Islet of Langerhans (tissue), 1 donor: Measurements from ENCODE around the gene PPP1R13L.
A peak's percentile ranks its signal among the peaks of the same experiment; 100 is the strongest.

Experiments
- FAIRE-seq: peaks from one replicate; lab custom pipeline; 2011; peaks lifted over from hg19 to GRCh38; lab: Jason Lieb, UNC

Gene PPP1R13L

DNA sequence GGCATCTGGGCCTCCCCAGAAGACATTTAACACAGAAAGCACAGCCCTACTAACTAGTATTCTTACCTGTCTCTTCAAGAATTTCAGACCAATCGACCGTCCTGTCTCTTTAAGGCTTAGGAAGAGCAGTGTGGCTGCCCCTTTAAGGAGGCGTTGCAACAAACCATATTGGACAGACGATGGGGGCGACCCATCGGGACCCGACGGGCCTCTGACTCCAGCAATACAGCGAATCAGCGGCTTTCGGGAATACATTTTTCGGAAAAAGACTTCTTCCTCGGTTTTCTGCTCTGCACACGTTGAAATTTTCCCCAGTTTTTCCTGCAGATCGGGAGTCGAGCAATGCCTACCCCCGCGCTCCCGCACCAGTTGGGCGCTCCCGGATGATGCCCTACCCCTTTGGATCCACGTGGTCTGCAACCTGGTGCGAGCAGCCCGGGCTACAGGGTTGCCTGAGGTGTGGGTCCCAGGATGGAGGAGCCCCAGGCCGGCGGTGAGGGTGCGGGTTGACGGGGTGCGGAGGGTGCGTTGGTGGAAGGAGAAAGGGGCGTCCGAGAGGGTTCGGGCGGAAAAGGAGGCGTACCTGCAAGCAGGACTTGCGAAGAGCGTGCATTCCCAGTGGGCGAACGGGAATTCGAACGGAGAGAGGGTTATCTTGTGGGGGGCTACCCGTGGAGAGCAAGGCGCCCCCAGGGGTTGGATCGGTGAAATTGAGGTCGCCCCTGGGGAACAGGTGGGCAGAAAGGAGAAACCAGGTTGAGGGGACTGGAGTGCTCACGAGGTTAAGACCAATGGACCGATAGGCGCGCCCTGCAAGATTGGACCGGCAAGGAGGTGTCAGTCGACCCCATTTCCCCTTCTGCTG lies 1.6 kb upstream of the PPP1R13L start, which contains the start of gene POLR1G:
Gene POLR1G, plus strand, starts transcription at position 419 of the 865 bp plus-strand sequence. Its CDS starts 53 bp downstream, at position 472.
- FAIRE-seq = peak; percentile 89

DNA sequence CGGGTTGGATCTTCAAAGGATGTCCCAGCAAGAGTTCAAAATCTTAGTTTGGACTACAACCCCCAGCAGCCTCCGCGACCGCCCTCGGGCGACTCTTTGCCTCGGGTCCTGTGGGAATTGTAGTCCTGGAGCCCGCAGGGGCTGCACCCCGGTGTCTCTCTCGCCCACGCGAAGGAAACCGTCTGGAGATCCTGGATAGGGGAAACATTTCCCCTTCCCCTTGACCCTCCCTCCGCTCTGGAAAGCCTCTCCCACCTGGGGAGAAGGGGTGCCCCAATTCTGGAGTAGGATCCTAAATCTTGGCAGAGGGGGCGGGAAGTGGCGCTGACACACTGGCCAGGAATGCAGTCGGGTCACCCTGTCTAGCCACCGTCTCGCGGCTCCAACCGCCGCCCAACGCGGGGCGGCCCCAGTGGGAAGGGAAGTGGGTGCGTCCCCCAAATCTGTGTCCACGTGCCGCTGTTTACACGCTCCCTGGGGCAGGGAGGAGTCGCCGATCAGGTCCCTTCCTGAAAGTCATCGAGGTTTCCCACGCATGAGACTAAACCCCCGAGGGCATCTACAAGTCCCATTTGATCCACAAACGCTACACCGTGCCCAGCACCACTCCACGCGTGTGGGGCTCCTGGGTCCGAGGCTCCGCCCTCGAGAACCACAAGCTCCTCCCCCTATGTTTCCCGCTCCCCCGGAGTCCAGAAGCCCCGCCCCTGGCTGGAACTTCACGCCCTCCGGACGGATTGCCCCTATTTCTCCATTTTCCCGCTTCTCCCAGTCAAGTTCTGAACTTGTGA lies 761 bp upstream of the PPP1R13L start:
- FAIRE-seq = no peak

DNA sequence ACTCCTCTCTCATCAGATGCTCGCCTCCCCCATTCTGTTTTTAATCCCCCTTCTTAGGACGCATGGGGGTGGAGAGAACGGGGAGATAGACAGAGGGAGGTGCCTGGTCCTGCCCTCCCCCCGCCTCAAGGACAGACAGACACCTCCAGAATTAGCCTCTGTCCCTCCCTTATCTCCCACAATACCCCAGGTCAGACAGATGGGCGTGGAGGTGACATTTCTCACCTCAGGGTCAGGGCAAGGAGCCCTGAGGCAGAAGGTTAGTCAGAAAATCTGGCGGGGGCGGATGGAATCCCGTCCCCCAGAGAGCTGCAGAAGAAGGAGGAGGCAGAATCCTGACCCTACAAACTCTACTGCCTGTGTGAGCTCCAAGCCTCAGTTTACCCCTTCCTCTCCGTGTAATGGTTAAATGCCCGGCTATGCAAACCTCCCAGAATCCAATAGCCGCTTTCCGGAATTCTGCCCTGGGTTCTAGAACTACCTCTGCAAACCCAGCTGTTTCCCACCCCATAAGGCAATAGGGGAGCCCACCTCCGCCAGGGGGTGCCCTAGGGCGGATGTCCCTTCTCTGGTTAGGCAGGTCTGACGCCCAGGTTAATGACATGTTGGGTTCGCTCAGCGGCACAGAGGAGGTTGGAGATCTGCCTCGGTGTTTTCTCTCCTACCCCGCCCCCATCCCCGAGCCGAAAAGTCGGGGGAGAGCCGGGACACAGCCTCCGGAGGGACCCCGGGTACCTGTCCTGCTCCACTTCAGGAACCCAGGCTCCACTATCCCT lies 900 bp downstream of the PPP1R13L start:
- no peak for FAIRE-seq

DNA sequence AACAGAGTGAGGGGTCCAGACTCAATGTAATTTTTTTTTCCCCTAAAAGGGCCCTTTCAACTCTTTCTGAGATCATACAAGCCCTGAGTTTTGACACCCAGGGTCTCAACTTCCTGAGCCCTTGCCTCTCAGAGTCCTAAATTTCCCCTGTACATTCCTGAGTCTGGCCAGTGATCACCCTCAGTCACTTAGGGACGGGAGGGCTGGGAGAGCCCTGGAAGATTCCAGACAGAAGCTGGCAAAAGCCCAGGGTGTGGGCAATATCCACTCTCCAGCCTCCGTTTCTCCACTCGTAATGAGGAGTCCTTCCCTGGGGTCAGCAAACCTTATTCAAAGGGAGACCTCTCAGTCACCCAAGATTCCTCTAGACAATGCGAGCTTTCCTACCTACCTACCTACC lies 1.6 kb downstream of the PPP1R13L start:
- no peak for FAIRE-seq

DNA sequence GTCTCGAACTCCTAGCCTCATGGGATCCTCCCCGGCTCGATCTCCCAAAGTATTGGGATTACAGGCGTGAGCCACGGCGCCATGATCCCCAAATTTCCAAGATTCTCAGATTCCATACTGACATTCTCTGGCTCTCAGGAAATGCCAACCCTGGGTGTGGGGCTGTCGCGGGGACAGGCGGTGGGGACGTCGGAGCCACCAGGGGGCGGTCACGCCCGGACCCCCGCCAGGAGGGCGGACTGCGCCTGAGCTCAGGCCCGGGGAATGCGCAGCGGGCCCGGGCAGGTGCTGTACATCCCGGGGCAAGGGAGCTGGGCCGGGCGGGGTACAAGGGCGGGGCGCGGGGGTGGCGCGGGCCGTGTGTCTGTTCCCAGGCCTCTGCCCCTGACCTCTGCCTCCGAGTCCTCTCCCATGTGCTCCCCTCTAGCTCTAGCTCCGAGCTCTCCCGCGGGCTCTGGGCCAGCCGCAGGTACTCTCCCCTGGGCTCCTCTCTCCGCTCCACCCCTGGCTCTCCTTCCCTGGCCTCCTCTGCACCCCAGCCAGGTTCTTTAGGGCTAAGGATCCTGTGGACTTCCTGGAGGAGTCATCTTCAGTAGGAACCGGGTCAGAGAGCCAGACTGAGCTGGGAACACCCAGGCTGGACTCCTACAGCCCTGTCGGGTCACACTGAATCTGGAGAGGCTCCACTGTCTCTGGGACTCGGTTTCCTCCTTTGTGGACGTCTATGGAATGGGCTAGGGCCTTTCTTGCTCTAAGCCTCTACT lies 2.4 kb downstream of the PPP1R13L start:
- FAIRE-seq = no peak

DNA sequence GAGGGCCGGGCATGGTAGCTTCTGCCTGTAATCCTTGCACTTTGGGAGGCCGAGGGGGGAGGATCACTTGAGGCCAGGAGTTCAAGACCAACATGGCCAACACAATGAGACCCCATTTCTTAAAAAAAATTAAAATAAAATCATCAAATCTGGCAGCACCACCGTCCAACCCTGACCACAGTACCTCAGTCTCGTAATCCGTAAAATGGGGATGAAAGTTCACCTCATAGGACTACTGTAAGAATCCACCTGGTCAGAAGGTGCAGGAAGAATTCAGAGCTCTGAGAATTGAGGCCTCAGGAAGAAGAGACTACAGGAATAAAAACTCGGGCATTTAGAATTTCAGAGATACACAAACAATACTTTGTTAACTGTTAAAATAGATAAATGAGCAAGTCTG lies 3.1 kb downstream of the PPP1R13L start:
- no peak for FAIRE-seq

DNA sequence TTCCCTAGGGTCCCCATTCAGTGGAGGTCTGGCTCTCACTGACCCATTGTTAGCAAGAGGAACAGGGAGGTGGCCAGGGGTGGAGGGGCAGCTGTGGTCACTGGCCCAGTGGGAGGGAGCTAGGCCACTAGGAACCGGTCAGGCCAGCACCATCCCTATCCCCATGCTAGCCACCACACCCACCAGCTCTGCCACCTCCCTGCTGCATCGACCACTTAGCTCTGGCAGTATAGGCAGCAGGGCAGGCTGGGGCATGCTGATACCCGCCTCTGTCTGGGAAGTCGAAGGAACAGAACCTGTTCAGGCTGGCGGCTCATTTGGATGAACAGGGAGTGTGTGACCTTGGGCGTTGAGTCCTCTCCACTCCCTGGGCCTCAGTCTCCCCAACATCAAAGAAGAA lies 4.7 kb downstream of the PPP1R13L start:
- no peak for FAIRE-seq

DNA sequence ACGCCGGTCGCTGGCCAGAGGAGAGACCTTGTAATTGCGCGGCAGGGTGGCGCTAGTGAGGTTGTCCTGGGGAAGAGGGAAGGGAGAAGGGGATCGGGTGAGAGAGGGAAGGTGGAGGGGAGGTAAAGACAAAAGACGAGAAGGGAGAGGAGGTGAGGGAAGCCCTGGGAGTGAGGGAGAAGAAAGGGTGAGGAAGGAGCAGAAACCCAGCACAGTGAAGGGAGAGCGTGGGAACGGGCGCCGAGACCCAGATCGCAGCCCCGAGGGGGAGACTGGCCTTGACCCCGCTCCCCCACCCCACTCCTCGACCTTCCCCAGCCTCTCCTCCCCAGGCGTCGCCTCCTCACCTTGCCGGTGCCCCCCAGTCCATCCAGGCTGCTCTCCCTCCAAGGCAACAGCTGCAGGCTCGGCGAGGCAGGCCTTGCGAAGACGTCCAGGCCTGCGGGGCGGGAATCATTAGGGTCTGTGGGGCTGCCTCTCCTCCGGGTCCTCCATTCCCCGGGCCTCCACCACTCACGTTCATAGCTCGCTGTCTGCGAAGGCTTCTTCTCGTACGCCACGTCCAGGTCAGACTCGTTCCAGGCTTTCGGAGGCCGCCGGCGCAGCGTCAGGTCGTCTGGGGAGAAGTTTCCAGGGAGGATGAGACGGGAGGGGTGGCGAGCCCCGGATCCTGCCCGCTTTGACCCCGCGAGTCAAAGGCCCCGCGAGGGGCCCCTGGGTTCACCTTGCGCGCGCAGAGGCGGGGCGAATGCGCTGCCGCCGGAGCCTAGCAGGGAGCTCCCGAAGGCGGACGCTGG lies 8.8 kb downstream of the PPP1R13L start:
- no peak for FAIRE-seq

DNA sequence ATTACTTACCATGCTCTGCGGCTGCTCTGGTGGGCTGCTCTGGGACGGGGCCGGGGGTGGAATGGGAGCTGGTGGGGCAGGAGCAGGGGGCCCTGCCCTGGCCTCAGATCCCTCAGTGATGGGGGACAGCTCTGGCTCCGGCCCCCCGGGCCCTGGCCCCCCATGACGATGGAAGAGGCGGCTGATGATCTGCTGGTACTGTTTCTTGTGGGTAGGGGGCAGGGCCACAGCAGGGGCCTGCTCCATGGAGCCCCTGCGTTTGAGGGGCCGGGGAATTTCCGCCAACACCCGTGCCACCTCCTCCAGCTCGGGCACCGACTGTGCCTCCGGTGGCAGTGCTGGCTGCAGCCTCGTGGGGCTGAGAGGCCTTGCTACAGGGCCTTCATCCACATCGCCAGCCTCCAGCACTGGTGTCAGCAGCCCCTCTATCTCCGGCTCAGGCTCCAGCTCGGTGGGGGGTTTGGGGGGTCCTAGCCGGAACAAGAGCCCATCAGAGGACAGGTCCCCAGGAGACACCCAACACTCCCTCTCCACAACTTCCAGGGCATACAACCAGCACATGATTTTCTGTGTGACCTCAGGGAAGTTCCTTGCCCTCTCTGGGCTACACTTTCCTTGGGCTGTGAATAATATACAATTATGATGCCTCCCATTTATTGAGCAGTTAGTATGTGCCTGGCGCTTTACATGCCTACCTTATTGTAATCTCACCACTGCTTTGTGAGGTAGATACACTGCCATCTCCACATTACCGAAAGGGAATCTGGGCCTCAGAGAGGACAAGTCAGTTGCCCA lies 12.8 kb downstream of the PPP1R13L start:
- FAIRE-seq = no peak

DNA sequence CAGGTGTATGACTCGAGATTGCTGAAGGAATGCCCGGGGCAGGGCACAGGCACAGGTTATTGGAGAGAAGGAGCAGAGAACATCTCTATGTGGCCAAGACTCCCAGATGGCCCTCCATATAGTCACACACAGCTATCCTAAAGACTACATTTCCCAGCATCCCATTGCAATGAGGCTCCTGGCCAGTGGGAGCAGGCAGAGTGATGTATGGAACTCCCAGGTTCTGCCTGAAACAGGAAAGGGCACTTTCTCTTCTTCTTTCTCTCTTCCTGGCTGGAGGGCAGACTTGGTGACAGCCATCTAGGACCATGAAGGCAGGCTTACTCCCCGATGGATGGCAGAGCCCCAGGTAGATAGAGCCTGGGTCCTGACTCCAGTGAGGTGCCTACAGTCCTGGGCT lies 13.5 kb downstream of the PPP1R13L start:
- FAIRE-seq = no peak

DNA sequence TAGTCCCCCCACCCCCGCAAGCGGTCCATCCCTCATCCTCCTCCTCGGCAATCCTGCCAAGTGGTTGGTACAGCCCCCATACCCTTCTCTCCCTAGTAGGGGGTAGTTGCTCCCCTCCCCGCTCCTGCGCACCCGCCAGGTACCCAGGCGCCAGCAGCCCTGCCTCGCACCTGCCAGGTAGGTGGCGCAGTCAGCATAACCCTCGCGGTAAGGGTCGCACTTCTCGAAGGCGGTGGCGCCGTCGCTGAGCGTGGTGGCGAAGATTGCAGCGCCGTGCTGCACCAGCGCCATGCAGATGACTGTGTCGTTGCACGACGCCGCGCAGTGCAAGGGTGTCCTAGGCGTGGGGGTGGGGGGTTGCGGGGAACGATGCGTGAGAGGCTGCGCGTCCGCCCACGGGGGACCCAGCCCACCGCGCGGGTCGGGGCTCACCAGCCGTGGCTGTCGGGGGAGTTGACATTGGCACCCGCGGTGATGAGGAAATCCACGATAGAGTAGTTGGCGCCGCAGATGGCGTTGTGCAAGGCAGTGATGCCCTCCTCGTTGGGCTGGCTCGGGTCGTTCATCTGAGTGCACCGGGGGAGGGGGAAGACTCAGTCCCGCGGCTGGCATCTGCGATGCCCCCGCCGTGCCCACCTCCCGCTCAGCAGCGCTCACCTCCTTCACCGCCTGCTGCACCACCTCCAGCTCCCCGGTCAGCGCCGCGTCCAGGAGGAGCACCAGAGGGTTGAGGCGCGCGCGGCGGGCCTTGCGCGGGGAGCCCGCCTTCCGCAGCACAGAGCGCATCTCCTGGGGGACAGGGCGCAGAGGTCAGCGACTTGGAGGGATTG lies 19.3 kb downstream of the PPP1R13L start:
- no peak for FAIRE-seq

DNA sequence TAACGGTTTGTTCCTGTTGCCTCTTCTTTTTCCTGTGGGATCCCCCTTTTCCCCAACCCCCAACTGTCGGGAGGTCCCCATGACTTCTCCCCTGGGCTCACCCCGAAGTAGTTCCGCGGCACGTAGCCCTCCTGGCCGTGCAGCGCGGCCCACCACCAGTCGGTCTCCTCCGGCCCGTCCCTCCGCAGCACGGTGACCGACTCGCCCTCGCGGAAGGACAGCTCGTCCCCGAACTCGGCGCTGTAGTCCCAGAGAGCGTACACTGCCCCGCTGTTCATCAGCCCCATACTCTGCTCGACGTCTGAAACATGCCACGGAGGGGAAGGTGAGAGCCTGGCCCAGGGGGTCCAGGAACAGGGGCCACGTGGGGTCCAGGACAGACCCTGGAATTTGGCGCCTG lies 22.4 kb downstream of the PPP1R13L start:
- FAIRE-seq = no peak

DNA sequence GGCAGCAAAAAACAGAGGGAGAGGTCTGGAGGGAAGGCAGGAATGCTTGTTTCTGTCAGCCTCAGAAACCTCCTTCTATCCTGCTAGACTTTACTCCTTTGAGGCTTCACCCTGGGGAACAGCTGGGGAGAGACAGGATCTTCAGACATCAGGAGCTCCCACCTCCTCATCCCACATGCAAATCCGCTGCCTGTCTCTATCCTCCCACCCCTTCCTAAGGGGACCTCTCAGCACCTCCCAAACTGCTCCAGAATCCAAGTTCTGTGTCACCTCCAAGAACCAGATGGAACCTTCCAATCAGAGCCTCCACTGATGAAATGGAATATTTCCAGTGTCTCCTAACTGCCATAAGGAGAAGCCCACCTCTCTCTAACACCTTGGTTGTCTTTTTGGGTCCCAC lies 24.8 kb downstream of the PPP1R13L start:
- FAIRE-seq = no peak

DNA sequence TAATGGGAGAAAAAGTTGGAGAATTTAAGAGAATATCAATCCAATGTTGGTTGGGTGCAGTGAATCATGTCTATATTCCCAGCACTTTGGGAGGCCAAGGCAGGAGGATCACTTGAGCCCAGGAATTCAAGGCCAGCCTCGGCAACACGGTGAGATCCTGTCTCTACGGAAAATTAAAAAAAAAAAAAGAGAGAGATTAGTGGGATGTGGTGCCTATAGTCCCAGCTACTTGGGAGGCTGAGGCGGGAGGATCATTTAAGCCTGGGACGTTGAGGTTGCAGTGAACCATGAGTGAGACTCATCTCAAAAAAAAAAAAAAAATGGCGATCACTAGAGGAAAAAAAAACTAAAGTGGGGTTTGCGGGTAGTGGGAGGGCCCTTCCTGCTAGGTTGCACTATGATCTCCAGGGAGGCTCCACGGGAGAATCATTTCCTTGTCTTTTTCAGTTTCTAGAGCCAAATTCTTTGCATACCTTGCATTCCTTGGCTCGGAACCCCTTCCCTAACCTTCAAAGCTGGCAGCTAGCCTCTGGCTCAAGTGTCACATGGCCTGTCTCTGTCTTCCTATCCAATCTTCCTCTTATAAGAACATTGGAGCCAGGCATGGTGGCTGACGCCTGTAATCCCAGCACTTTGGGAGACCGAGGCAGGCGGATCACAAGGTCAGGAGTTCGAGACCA lies 28.7 kb downstream of the PPP1R13L start:
- FAIRE-seq = no peak

DNA sequence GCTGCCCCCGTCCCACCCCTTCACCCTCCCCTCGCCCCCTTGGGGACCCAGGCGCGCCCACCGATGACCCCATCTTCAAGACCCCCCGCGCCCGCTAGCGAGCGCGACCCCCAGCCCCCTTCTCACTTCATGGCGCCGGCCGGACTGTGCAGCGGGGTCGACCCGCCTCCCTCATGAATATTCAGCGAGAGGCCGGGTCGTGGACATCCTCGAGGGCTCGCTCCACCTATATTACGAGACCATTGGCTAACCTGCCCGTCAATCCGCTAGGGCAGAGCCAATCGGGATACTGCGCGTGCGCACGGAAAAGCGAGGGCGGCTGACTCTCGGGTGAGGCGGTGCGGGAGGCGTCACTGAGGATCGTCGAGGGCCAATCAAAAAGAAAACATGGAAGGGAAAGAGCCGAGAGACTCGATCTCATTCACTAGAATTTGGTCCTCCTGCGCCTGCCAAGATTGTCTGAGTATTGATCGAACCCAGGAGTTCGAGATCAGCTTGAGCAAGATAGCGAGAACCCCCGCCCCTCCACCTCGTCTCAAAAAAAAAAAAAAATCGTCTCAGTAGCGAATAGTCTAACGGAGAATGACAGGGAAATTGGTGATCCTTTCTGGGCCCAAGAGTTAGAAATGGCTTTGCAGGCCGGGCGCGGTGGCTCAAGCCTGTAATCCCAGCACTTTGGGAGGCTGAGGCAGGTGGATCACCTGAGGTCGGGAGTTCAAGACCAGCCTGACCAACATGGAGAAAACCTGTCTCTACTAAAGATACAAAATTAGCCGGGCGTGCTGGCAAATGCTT lies 34.3 kb downstream of the PPP1R13L start, which contains the start of gene ERCC2:
Gene ERCC2, minus strand, starts transcription at position 164 of the 795 bp plus-strand sequence. Its CDS starts 33 bp downstream, at position 131.
- peak; percentile 68 for FAIRE-seq

DNA sequence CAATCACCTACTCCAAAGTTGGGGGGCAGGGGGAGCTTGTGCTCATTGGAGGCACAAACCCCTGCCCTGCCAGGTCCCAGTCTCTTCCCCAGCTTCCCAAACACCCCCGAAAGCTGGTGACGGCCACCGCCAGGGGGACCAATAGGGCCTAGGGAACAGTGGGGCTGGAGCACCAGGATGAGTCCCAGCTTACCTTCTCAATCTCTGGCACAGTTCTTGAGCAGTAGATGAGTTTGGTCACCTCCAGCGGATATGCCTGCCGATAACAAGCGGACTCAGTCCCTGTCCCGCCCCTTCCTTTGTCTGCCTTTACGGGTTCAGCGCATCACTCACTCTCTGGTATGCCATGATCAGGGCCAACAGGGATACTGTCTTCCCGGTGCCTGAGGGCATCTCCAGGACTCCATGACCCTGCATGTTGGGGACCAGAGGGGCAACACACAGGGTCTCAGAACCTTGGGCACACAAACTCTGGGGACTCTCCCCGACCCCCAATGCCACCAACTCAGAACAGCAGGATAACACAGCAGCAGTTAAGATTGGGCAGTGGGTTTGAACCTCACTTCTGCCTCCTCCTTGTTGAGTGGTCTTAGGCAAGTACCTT lies 36.0 kb downstream of the PPP1R13L start:
- FAIRE-seq = no peak

DNA sequence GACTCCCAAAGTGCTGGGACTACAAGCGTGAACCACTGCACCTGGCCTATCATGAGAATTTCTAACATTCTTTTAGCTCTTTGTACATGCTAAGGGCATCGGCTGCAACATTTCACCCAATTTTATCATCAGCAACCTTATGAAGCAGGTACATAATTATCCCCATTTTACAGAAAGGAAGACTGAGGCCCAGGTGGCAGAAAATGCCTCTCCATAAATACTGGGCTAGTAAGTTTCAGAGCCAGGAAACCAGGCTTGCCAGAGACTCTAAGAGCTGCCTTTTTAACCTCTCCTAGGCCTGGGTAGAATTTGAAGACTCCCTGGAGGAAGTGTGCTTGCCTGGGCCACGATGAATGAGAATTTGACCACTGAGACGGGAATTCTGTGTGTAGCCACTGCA lies 36.7 kb downstream of the PPP1R13L start:
- no peak for FAIRE-seq
